HepG2 (cell line): ENCODE data around the gene CRNKL1. TPM values are rescaled to one million over a fixed set of nuclear protein-coding genes. Genes with fewer than 3 reads are reported as not detected.
A peak's percentile ranks its signal among the peaks of the same experiment; 100 is the strongest.

ENCODE experiments used
- ATAC-seq: fragments of 200-7000 bp; cut with Tn5 transposase; 3 replicates; pipeline ENCODE4 v1.9.1; 2020; ENCODE audit warnings: mild to moderate bottlenecking, moderate library complexity
- BruUV-seq: library from RNA; stranded (reverse); fragments of 400-500 nt; replicated peaks from 2 replicates; lab custom pipeline; 2021; lab: Mats Ljungman, UMichigan
- CTCF ChIA-PET: fragments of 300-600 bp; formaldehyde crosslinking; extraction: SDS; loops from one replicate; lab custom pipeline; 2021; ENCODE audit warnings: low total read pairs, inconsistent platforms, low intra/inter-chr PET ratio; lab: Yijun Ruan, JAX
- POLR2A ChIA-PET: fragments of 350-600 bp; sonication (Branson Sonifier 250); formaldehyde crosslinking; loops from one replicate; lab custom pipeline; 2020; ENCODE audit warnings: antibody characterized with exemption, inconsistent platforms; lab: Yijun Ruan, JAX
- DNase-seq: peaks from one replicate; pipeline ENCODE4 v3.0.0-alpha.2; 2015; ENCODE audit warnings: low spot score
- FAIRE-seq: peaks from 3 replicates; lab custom pipeline; 2011; peaks lifted over from hg19 to GRCh38; lab: Jason Lieb, UNC
- H2AFZ ChIP-seq: one replicate; pipeline ENCODE4 v1.6.1; 2011; ENCODE audit warnings: low read length, inconsistent platforms
- H3K27ac ChIP-seq: fragments of 300-600 bp; 3 replicates; pipeline ENCODE4 v1.8.0; 2011; ENCODE audit warnings: mixed run types, mild to moderate bottlenecking, mixed read lengths, low read length, inconsistent platforms; ENCODE audit not compliant: insufficient read depth; ENCODE audit errors: extremely low read length
- H3K27me3 ChIP-seq, 2 experiments: fragments of 200-600 bp in 1 of 2; 2 replicates in 1 of 2; 3 replicates in 1 of 2; pipeline versions ENCODE4 v1.6.0 to v1.8.0; 2011; ENCODE audit warnings: low read length in 2 of 2, mild to moderate bottlenecking in 2 of 2, moderate library complexity in 2 of 2, inconsistent platforms in 1 of 2; ENCODE audit not compliant: insufficient read depth in 2 of 2, control insufficient read depth in 1 of 2
- H3K36me3 ChIP-seq, 2 experiments: fragments of 200-600 bp in 1 of 2; replicated peaks in 1 of 2; 2 replicates in 1 of 2; 3 replicates in 1 of 2; pipeline versions ENCODE4 v1.5.1 to v1.8.0; 2011; ENCODE audit warnings: low read length in 2 of 2, inconsistent platforms in 1 of 2; ENCODE audit not compliant: insufficient read depth in 2 of 2, control insufficient read depth in 1 of 2
- H3K4me1 ChIP-seq: 2 replicates; pipeline ENCODE4 v1.5.1; 2012; ENCODE audit warnings: low read length, inconsistent platforms; ENCODE audit not compliant: insufficient read depth
- H3K4me2 ChIP-seq: 2 replicates; pipeline ENCODE4 v1.6.0; 2011; ENCODE audit warnings: low read depth, low read length, inconsistent platforms
- H3K4me3 ChIP-seq, 3 experiments: fragments of 200-600 bp in 1 of 3; sonication (generic), shearing (Covaris generic) in 1 of 3; replicated peaks in 1 of 3; 2 replicates each; pipeline ENCODE4 v1.5.1; 2011 to 2016; ENCODE audit warnings: low read length in 3 of 3, inconsistent platforms in 2 of 3, low read depth in 2 of 3, mild to moderate bottlenecking in 2 of 3, control low read depth in 1 of 3, mixed read lengths in 1 of 3; ENCODE audit not compliant: insufficient read depth in 1 of 3
- H3K79me2 ChIP-seq: one replicate; pipeline ENCODE4 v1.6.1; 2011; ENCODE audit warnings: low read length, inconsistent platforms; ENCODE audit not compliant: insufficient read depth
- H3K9ac ChIP-seq: 2 replicates; pipeline ENCODE4 v1.6.0; 2011; ENCODE audit warnings: mild to moderate bottlenecking, low read depth, low read length, inconsistent platforms; ENCODE audit not compliant: insufficient read depth
- H3K9me3 ChIP-seq: 2 replicates; pipeline ENCODE4 v1.5.1; 2012; ENCODE audit warnings: mild to moderate bottlenecking, low read length
- H4K20me1 ChIP-seq: 2 replicates; pipeline ENCODE4 v1.6.0; 2011; ENCODE audit warnings: inconsistent platforms, mild to moderate bottlenecking, low read length, moderate library complexity; ENCODE audit not compliant: insufficient read depth
- CCDC6 ChIP-seq: sonication (generic); formaldehyde crosslinking; IDR thresholded peaks from 2 replicates; pipeline ENCODE4 v1.8.1; 2022; ENCODE audit warnings: mild to moderate bottlenecking, missing genetic modification reagents, moderate library complexity
- FOXM1 ChIP-seq: sonication (generic); formaldehyde crosslinking; IDR thresholded peaks from 2 replicates; pipeline ENCODE4 v1.5.0; 2020; ENCODE audit warnings: missing genetic modification reagents
- GABPA ChIP-seq, 2 experiments: IDR thresholded peaks; 2 replicates each; pipeline ENCODE4 v1.6.1; 2011 to 2016; ENCODE audit warnings: low read depth in 2 of 2, low read length in 1 of 2, missing biosample characterization in 1 of 2, missing genetic modification characterization in 1 of 2
- HNRNPH1 ChIP-seq: fragments of 200-400 bp; formaldehyde crosslinking; optimal IDR thresholded peaks from 2 replicates; pipeline ENCODE3; 2017; ENCODE audit warnings: mild to moderate bottlenecking, low read depth, low read length
- KDM5A ChIP-seq: fragments of 200-600 bp; sonication (generic); IDR thresholded peaks from 2 replicates; pipeline ENCODE4 v1.7.0; 2018; ENCODE audit warnings: antibody characterized with exemption, mild to moderate bottlenecking, low read length, borderline replicate concordance
- PHF20 ChIP-seq: sonication (generic); formaldehyde crosslinking; IDR thresholded peaks from 2 replicates; pipeline ENCODE4 v1.5.0; 2020; ENCODE audit warnings: mild to moderate bottlenecking, missing genetic modification reagents
- RBAK ChIP-seq: sonication (generic); formaldehyde crosslinking; IDR thresholded peaks from 2 replicates; pipeline ENCODE4 v1.5.1; 2020; ENCODE audit warnings: mild to moderate bottlenecking, missing genetic modification reagents
- SMAD9 ChIP-seq: sonication (generic); formaldehyde crosslinking; IDR thresholded peaks from 2 replicates; pipeline ENCODE4 v1.5.1; 2020; ENCODE audit warnings: mild to moderate bottlenecking, missing genetic modification reagents
- THAP7 ChIP-seq: sonication (generic); formaldehyde crosslinking; IDR thresholded peaks from 2 replicates; pipeline ENCODE4 v1.8.1; 2023; ENCODE audit warnings: mild to moderate bottlenecking, missing genetic modification reagents
- ZNF407 ChIP-seq: sonication (generic); formaldehyde crosslinking; IDR thresholded peaks from one replicate; pipeline ENCODE4 v1.5.1; 2020; ENCODE audit warnings: mild to moderate bottlenecking, missing genetic modification reagents; ENCODE audit errors: not compliant biosample characterization
- ZNF563 ChIP-seq: sonication (generic); formaldehyde crosslinking; IDR thresholded peaks from 2 replicates; pipeline ENCODE4 v1.8.0; 2022; ENCODE audit warnings: mild to moderate bottlenecking, moderate library complexity, missing genetic modification reagents
- WGBS: methylation state at CpG from one replicate; pipeline ENCODE4 v1.1.6; 2017; ENCODE audit warnings: low lambda C conversion rate; 5-methylcytosine and 5-hydroxymethylcytosine counted together
- in situ Hi-C: cut with HindIII; loops from 2 replicates; pipeline ENCODE4 v1.10.0; 2017; ENCODE audit warnings: low pct_unique_long_range_greater_than_20kb; ENCODE audit not compliant: extremely low pct_ligation_motif_present
- intact Hi-C: fragments of 100-400 bp; cut with micrococcal nuclease; formaldehyde crosslinking; loops from one replicate; pipeline ENCODE4 v1.10.0; 2022; ENCODE audit not compliant: unreplicated experiment
- polyA plus RNA-seq, 8 experiments: library from polyadenylated mRNA; depleted of rRNA in 3 of 8; stranded (reverse) in 7 of 8; unstranded in 1 of 8; fragments of >200 nt; fragmentation: Illumina TruSeq in 4 of 8; extraction: Trizol in 4 of 8; gene quantifications; 2 replicates each; pipeline versions ENCODE4 v1.2.1 to v1.2.3, GENCODE V29; 2011 to 2016; ENCODE audit warnings: low read depth in 4 of 8, missing spikeins in 1 of 8, mixed read lengths in 1 of 8; ENCODE audit not compliant: insufficient read depth in 1 of 8
- total RNA-seq, 5 experiments: library from RNA; depleted of rRNA; stranded (reverse); fragments of >200 nt; fragmentation: Illumina TruSeq; extraction: Trizol; gene quantifications; 2 replicates each; pipeline ENCODE4 v1.2.3, GENCODE V29; 2016; ENCODE audit warnings: low read depth in 1 of 5
- TF ChIP-seq, protein P1 (sequence below): IDR thresholded peaks from 2 replicates; pipeline ENCODE4 v1.6.1; 2016; ENCODE audit warnings: low read depth, borderline replicate concordance

CRNKL1 gene
- total and polyA plus RNA-seq, 2 of the 13 experiments (the other 11 are each of a cell fraction or from before 2014, with no cell fraction given), result 12.3 to 64.5 TPM

- H3K27ac ChIP-seq, result peak overlapping the region; percentile 87
- no TSS peak for BruUV-seq
- TF ChIP-seq ZNF407 (CRISPR knock-in tag) (no peak), CCDC6 (no peak), THAP7 (CRISPR knock-in tag) (no peak), FOXM1 (CRISPR knock-in tag) (no peak), KDM5A (no peak; the same call in 1 of the 2 replicates), SMAD9 (CRISPR knock-in tag) (no peak), RBAK (no peak), ZNF563 (no peak), GABPA (IDR thresholded peaks at IDR 0.05; ENCODE audit: low read depth, low read length) (no peak), GABPA (CRISPR knock-in tag; IDR thresholded peaks at IDR 0.05; ENCODE audit: low read depth) (peak; percentile 31), HNRNPH1 (no peak), PHF20 (CRISPR knock-in tag) (no peak)
- TF ChIP-seq, protein P1, sequence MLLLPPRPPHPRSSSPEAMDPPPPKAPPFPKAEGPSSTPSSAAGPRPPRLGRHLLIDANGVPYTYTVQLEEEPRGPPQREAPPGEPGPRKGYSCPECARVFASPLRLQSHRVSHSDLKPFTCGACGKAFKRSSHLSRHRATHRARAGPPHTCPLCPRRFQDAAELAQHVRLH (CRISPR knock-in tag), result peak; percentile 16; the same call in 1 of the 2 replicates
These were observed 49.9 kb downstream of the CRNKL1 start for GRCh38 chr20:20002101-20002998.

More at GRCh38 chr20:20002101-20002998, 49.9 kb downstream of the CRNKL1 start:
- Histone ChIP-seq H3K9me3 (no peaks in the 10 kb centered on the region), H3K9ac (peak overlapping the region; percentile 59), H3K36me3 (no peaks in the 10 kb centered on the region), H3K4me3 (peak overlapping the region in 2 of 3 experiments; percentile 10 to 53; a peak in 4 of 6 replicates), H2AFZ (no peak overlapping the region), H4K20me1 (no peaks in the 10 kb centered on the region), H3K4me1 (peaks cover 74% of the 10 kb centered on the region), H3K27me3 (no peaks in the 10 kb centered on the region), H3K79me2 (no peaks in the 10 kb centered on the region), H3K4me2 (peak overlapping the region; percentile 69)
- FAIRE-seq, result no peak
- ChIA-PET POLR2A (interaction anchor here (0.7 to 2.2 kb wide), 6 partner anchors 8 to 244 kb away, joined by 3 to 10 read pairs (median 4); partner anchors contain the start of genes CFAP61, CRNKL1, NAA20 and RIN2), CTCF (no interaction called here)
- in situ Hi-C loops, result loop anchor here (5.0 kb wide), 1 partner anchor 100 kb away; no protein-coding TSS in a partner anchor
- peak; percentile 87 for ATAC-seq
- intact Hi-C loops, result no loop called here
- peak; percentile 90 for DNase-seq
- 27% methylated on average over 9 of the region's 9 CpGs for WGBS
